ENCODE measurements around the gene FSTL4.
A peak's percentile ranks its signal among the peaks of the same experiment; 100 is the strongest.

FSTL4 gene

DNA sequence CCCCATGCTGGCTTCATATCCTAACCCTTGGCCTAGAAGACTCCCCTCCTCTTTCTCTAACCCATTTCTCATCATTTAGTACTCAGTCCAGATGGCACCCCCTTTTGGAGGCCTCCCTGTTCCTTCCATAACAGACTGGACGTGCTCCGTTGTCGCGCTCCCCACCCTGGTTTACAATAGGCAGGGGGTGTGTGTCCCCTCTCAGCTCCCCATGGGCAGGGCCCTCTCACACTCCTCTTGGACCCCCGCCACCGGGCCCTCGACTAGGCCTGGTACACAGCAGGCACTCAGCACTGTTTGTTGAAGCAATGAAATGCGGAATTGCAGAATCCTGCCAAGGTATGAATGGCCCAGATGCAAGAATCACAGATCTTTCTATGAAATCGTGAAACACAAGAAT lies 227.4 kb downstream of the FSTL4 start:
- no peak for DNase-seq (ENCODE audit: low spot score)

DNA sequence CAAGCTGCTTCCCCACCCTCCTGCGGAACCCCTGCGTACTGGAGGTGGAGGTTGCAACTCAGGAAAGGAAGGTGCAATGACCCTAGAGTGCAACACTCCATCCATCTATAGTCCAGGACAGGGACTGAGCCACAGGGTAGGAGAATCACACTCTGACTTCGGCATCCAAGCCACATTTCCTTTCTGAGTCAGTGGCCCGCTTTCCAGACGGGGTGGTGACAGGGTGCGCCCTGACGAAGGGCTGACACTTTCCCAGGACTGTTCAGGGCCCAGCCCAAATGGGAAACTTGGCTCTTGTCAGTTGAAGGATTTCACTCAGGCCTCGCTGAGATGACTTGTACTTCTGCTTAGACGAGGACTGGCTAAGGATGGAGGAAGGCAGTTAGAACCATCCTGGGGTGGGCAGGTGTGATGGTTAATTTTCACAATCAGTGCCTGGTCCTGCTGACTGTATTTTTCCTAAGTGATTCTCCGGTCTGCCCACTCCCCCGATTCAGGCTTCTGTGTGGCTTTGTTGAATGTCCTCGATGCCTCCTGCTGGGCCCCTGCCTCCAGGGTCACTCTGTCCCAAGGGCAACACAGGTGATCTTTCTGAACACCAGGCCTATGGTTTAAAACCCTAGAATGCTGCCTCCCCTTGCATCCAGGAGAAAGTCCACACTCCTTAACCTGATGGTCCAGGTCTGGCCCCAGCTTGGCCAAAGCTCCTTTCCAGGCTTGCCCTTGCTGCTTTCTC lies 228.1 kb downstream of the FSTL4 start:
- DNase-seq (ENCODE audit: low spot score): no peak

- DNase-seq (ENCODE audit: low spot score): no peak
Measured at GRCh38 chr5:133383580-133383939, 228.8 kb downstream of the FSTL4 start.

GRCh38 chr5:133382661-133383579 lies 229.4 kb downstream of the FSTL4 start:
- DNase-seq (ENCODE audit: low spot score): no peak

DNA sequence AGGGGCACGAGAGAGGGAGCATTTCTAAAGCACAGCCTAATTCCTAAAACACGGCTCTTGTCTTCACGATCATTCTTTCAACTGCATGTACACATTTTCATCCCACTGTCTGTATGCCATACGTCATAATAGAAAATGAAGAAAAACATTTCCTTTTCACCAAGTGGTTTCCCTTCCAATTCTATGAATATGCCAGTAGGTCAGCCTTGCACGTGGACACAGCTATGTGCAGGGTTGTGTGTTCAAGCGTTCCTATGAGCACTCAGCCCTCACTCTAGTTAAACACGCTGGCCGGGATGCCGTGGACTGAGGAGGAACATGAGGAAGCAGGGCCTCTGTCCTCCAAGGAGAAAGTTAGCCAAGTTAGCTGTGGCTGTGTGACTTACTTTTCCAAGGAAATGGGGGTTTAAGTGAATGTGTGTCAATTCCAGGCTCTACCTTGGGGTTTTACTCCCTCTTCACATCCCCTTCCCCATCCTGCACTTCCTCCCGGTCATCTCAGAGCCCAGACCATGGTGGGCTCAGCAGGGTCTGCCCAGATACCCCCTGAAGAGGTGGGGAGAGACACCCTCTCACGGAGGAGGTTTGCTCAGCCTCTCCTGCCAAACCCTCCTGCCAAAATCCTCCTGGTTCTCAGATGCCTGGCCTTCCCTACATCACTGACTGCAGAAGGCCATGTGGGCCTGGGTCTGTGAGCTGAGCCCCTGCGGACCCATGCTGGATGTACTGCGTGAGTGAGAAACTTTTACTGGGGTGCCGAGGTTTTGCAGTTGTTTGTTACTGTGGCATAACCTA lies 230.6 kb downstream of the FSTL4 start:
- DNase-seq (ENCODE audit: low spot score): no peak

GRCh38 chr5:133381041-133381440 lies 231.3 kb downstream of the FSTL4 start:
- DNase-seq (ENCODE audit: low spot score): no peak

DNA sequence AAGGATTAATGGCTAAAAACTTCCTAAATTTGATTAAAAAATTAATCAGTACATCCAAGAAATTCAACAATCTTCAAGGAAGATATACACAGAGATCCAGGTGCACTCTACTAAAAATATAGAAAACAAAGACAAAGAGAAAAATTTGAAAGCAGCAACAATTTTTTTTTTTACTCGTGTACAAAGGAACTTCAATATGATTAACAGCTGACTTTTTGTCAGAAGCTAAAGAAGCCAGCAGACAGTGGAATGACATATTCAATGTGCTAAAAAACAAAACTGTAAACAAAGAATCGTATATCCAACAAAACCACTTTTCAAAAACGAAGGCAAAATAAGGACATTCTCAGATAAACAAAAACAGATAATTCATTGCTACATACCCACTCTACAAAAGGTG lies 234.6 kb downstream of the FSTL4 start:
- peak; percentile 61 for DNase-seq (ENCODE audit: low spot score)

GRCh38 chr5:133376986-133377385 lies 235.4 kb downstream of the FSTL4 start:
- DNase-seq (ENCODE audit: low spot score): no peak

GRCh38 chr5:133373121-133373870 lies 239.0 kb downstream of the FSTL4 start:
- peak; percentile 20 for DNase-seq (ENCODE audit: low spot score)

DNA sequence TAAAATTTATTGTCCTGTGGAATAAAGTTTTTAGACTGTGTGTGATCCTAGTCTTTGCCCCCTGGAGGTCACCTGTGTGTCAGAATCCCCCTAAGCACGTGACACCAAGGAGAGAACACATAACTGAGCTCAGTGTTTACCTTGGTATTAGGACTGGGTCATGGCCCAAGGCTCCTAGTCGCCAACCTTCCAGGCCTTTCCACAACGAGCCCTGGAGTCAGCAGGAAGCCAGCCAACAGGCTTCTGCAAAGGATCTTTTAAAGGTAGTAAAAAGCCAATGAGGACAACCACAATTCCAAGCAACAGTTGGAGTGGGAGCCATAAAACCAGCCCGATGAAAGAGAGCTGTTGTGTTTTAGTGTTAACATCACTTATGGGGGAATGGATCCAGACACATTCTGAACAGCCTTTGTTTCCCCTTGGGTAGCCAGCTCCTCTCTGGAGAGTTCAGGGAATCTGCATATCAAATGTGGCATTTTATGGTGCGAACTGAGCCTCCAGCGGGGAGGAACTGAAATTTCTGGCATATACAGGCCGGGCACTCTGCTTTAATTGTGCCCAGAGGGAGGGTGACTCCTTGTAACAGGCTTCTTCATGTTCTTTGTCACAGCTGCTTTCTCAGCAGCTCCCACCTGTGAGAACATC lies 239.9 kb downstream of the FSTL4 start:
- peak; percentile 16 for DNase-seq (ENCODE audit: low spot score)

DNA sequence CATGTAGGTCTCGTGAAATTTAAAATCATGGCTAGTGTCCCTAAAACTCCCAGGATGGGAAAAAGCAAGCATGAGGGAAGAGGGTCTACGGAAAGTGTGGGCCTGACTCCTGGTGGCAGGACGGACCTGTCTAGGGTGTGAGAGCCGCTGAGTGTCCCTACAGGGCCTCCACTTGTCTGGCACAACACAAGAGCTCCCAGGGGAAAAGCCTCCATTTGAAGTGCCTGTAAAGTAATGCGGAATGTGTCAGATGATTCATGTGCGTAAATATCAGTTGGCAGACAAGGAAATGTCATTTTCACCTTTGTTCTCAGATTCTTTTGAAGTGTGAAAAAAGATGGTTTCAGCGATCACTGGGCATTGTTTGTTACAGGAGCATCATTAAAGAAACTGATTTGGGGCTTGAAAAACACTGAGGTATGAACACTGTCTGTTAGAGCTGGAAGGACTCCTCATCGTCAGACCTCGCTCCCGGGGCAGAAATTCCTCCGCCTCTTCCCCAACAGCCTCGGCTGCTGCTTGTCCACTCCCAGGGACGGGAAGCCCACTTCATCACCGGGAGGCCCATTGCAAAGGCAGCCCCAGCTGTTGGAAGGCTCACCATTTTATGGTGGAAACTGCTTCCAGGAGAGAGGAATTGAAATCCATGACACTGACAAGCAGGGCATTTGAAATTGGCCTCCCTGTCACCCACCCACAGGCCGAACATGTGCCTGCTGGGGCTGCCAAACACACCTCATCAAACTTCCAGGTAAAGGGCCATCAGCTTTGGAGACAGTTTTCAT lies 240.8 kb downstream of the FSTL4 start:
- DNase-seq (ENCODE audit: low spot score): peak; percentile 92

- DNase-seq (ENCODE audit: low spot score): no peak
Measured at GRCh38 chr5:133370904-133371303, 241.4 kb downstream of the FSTL4 start.

- peak; percentile 87 for DNase-seq (ENCODE audit: low spot score)
Measured at GRCh38 chr5:133370036-133370831, 242.1 kb downstream of the FSTL4 start.

GRCh38 chr5:133368916-133369783 lies 243.2 kb downstream of the FSTL4 start:
- DNase-seq (ENCODE audit: low spot score): no peak

GRCh38 chr5:133367984-133368383 lies 244.4 kb downstream of the FSTL4 start:
- DNase-seq (ENCODE audit: low spot score): no peak

- no peak for DNase-seq (ENCODE audit: low spot score)
Measured at GRCh38 chr5:133367071-133367786, 245.1 kb downstream of the FSTL4 start.

GRCh38 chr5:133366438-133366837 lies 245.9 kb downstream of the FSTL4 start:
- no peak for DNase-seq (ENCODE audit: low spot score)

GRCh38 chr5:133365738-133366137 lies 246.6 kb downstream of the FSTL4 start:
- no peak for DNase-seq (ENCODE audit: low spot score)
